ENCODE results near the gene WWOX. TPM values are rescaled to one million over a fixed set of nuclear protein-coding genes. Genes with fewer than 3 reads are reported as not detected.

The WWOX gene
- total RNA-seq, 1 experiment from 2014 or later, result 79.9 TPM

DNA sequence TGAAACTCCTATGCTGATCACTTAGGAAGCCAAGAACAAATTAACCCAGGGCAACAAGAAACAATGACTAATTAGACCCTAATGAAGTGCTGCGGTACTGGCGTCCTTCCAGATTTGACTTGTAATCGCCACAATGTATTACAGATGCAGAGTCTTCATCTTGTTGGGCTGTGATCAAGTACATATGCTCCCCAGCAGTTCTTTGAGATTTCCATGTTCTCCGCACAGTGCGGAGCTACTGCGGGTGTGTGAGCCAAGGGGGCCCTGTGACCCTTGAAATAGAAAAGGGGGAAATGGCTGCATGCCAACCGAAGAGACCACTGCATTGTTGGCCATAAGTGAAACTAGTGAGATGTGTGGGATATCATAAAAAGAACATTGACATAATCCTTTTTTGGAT, 1031.2 kb downstream of the WWOX start:
- ChIA-PET CTCF (no interaction called here), POLR2A (ENCODE audit: low non-redundant PET) (no interaction called here)
- Histone ChIP-seq H3K4me1 (ENCODE audit: insufficient read depth, low read length, poor library complexity, severe bottlenecking) (no peaks in the 10 kb centered on the region), H3K27me3 (replicated peaks; ENCODE audit: insufficient read depth, low read depth, low read length, poor library complexity) (no peaks in the 10 kb centered on the region), H3K27ac (ENCODE audit: low read depth, low read length, poor library complexity, severe bottlenecking) (no peak overlapping the region), H3K36me3 (ENCODE audit: insufficient read depth, low read length, poor library complexity, severe bottlenecking) (no peaks in the 10 kb centered on the region), H3K9me3 (ENCODE audit: low read depth, low read length, poor library complexity, severe bottlenecking) (no peaks in the 10 kb centered on the region), H3K4me3 (ENCODE audit: low read depth, low read length, poor library complexity, severe bottlenecking) (no peak overlapping the region)
- no peak for DNase-seq (ENCODE audit: low spot score)
- no TSS peak for BruUV-seq (replicated peaks)
- TF ChIP-seq EZH2 (IDR thresholded peaks at IDR 0.05; ENCODE audit: borderline replicate concordance, low read depth, low read length, poor library complexity, severe bottlenecking), result no peak
- TF ChIP-seq, protein P1, sequence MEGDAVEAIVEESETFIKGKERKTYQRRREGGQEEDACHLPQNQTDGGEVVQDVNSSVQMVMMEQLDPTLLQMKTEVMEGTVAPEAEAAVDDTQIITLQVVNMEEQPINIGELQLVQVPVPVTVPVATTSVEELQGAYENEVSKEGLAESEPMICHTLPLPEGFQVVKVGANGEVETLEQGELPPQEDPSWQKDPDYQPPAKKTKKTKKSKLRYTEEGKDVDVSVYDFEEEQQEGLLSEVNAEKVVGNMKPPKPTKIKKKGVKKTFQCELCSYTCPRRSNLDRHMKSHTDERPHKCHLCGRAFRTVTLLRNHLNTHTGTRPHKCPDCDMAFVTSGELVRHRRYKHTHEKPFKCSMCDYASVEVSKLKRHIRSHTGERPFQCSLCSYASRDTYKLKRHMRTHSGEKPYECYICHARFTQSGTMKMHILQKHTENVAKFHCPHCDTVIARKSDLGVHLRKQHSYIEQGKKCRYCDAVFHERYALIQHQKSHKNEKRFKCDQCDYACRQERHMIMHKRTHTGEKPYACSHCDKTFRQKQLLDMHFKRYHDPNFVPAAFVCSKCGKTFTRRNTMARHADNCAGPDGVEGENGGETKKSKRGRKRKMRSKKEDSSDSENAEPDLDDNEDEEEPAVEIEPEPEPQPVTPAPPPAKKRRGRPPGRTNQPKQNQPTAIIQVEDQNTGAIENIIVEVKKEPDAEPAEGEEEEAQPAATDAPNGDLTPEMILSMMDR (conservative IDR thresholded peaks at IDR 0.05; ENCODE audit: low read depth, low read length), result no peak
- intact Hi-C loops (cut with micrococcal nuclease; ENCODE audit: unreplicated experiment), result no loop called here

DNA sequence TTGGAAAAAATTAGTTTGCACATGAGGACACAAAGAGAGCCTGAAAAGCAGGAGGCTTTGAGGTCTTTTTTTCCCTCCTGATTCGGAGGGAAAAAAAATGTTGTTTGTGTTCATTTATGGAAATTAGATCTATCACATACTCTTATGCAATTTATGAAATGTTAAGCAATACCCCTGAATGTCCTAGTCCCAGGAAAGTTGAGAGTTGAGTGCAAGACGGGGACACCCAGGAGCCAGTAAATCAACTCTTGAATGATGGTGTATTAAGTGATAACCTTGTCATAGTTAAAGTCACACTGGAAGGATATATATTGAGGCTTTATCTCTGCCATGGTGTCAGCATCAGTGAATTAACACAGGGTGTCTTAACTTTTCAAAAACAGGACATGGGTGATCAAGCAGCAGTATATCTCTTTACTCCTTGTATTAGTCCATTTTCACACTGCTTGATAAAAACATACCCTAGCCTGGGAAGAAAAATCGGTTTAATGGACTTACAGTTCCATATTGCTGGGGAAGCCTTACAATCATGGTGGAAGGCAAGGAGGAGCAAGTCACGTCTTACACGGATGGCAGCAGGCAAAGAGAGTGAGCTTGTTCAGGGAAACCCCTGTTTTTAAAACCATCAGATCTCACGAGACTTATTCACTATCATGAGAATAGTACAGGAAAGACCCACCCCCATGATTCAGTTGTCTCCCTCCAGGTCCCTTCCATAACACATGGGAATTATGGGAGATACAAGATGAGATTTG, 1032.0 kb downstream of the WWOX start:
- BruUV-seq (replicated peaks), result no TSS peak
- Histone ChIP-seq H3K4me3 (ENCODE audit: low read depth, low read length, poor library complexity, severe bottlenecking) (no peak overlapping the region), H3K36me3 (ENCODE audit: insufficient read depth, low read length, poor library complexity, severe bottlenecking) (no peaks in the 10 kb centered on the region), H3K9me3 (ENCODE audit: low read depth, low read length, poor library complexity, severe bottlenecking) (no peaks in the 10 kb centered on the region), H3K4me1 (ENCODE audit: insufficient read depth, low read length, poor library complexity, severe bottlenecking) (no peaks in the 10 kb centered on the region), H3K27ac (ENCODE audit: low read depth, low read length, poor library complexity, severe bottlenecking) (no peak overlapping the region), H3K27me3 (replicated peaks; ENCODE audit: insufficient read depth, low read depth, low read length, poor library complexity) (no peaks in the 10 kb centered on the region)
- intact Hi-C loops (cut with micrococcal nuclease; ENCODE audit: unreplicated experiment), result no loop called here
- TF ChIP-seq, protein P1 (conservative IDR thresholded peaks at IDR 0.05; ENCODE audit: low read depth, low read length), result no peak
- no peak for TF ChIP-seq EZH2 (IDR thresholded peaks at IDR 0.05; ENCODE audit: borderline replicate concordance, low read depth, low read length, poor library complexity, severe bottlenecking)
- ChIA-PET POLR2A (ENCODE audit: low non-redundant PET) (no interaction called here), CTCF (no interaction called here)
- no peak for DNase-seq (ENCODE audit: low spot score)

DNA sequence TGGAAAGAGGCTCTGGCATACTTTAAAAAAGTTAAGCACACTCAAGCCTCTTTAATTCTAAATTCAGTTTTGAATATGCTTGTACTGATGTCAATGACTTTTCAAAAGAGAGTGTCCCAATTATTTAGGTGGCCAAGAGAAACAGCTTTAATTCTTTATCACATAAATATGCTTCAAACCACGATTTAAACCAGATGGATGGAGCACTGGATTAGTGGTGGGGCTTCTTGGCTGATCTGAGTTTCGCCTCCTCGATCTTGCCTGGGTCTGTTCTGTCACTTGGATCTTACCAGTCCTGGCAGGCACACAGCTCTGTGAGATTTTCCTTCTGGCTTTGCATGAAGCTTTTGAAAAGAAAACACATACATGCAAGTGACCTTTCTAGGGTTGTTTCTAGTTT, 1033.2 kb downstream of the WWOX start:
- Histone ChIP-seq H3K27me3 (replicated peaks; ENCODE audit: insufficient read depth, low read depth, low read length, poor library complexity) (no peaks in the 10 kb centered on the region), H3K27ac (ENCODE audit: low read depth, low read length, poor library complexity, severe bottlenecking) (no peak overlapping the region), H3K4me1 (ENCODE audit: insufficient read depth, low read length, poor library complexity, severe bottlenecking) (no peaks in the 10 kb centered on the region), H3K9me3 (ENCODE audit: low read depth, low read length, poor library complexity, severe bottlenecking) (no peaks in the 10 kb centered on the region), H3K4me3 (ENCODE audit: low read depth, low read length, poor library complexity, severe bottlenecking) (no peak overlapping the region), H3K36me3 (ENCODE audit: insufficient read depth, low read length, poor library complexity, severe bottlenecking) (no peaks in the 10 kb centered on the region)
- no peak for DNase-seq (ENCODE audit: low spot score)
- intact Hi-C loops (cut with micrococcal nuclease; ENCODE audit: unreplicated experiment), result no loop called here
- TF ChIP-seq, protein P1 (conservative IDR thresholded peaks at IDR 0.05; ENCODE audit: low read depth, low read length), result no peak
- no peak for TF ChIP-seq EZH2 (IDR thresholded peaks at IDR 0.05; ENCODE audit: borderline replicate concordance, low read depth, low read length, poor library complexity, severe bottlenecking)
- ChIA-PET POLR2A (ENCODE audit: low non-redundant PET) (no interaction called here), CTCF (no interaction called here)
- no TSS peak for BruUV-seq (replicated peaks)

All from A673 (cell line).